K562 (cell line): ENCODE results near the gene PIK3CG. TPM values are rescaled to one million over a fixed set of nuclear protein-coding genes. Genes with fewer than 3 reads are reported as not detected.

Experiments
- CBFA2T3 ChIP-seq: fragments of 450-650 bp; IDR thresholded peaks from 2 replicates; pipeline ENCODE4 v1.6.1; 2017
- CC2D1A ChIP-seq: fragments of 450-650 bp; IDR thresholded peaks from 2 replicates; pipeline ENCODE4 v1.6.1; 2017; ENCODE audit warnings: mild to moderate bottlenecking
- DLX4 ChIP-seq: fragments of 250-450 bp; sonication (Bioruptor Pico); IDR thresholded peaks from 2 replicates; pipeline ENCODE4 v1.6.1; 2021; ENCODE audit warnings: mild to moderate bottlenecking
- HDAC6 ChIP-seq: IDR thresholded peaks from 2 replicates; pipeline ENCODE4 v1.6.1; 2012; ENCODE audit warnings: low read depth, mild to moderate bottlenecking, control low read depth, inconsistent platforms, low read length, moderate library complexity
- KLF6 ChIP-seq: fragments of 250-450 bp; sonication (Bioruptor Pico); IDR thresholded peaks from 2 replicates; pipeline ENCODE4 v1.4.0; 2020; ENCODE audit warnings: mild to moderate bottlenecking, moderate library complexity, borderline replicate concordance
- NCOA4 ChIP-seq: fragments of 450-650 bp; IDR thresholded peaks from 2 replicates; pipeline ENCODE4 v1.6.1; 2018; ENCODE audit warnings: mild to moderate bottlenecking; ENCODE audit not compliant: partially characterized antibody
- NFXL1 ChIP-seq: fragments of 450-650 bp; formaldehyde crosslinking; IDR thresholded peaks from 2 replicates; pipeline ENCODE4 v1.4.0; 2021; ENCODE audit warnings: mild to moderate bottlenecking
- OTX1 ChIP-seq: fragments of 450-650 bp; formaldehyde crosslinking; IDR thresholded peaks from 2 replicates; pipeline ENCODE4 v1.4.0; 2022; ENCODE audit warnings: mild to moderate bottlenecking
- PTRF ChIP-seq: fragments of 450-650 bp; IDR thresholded peaks from 2 replicates; pipeline ENCODE4 v1.6.1; 2016; ENCODE audit warnings: mild to moderate bottlenecking, missing genetic modification characterization, missing compliant biosample characterization
- SIN3A ChIP-seq, 2 experiments: fragments of 150-350 bp in 1 of 2; IDR thresholded peaks; 2 replicates each; pipeline ENCODE4 v1.6.1; 2011 to 2016; ENCODE audit warnings: borderline replicate concordance in 2 of 2, low read depth in 2 of 2, low read length in 2 of 2, mild to moderate bottlenecking in 2 of 2, moderate library complexity in 2 of 2; ENCODE audit not compliant: control insufficient read depth in 1 of 2
- SIN3B ChIP-seq: fragments of 450-650 bp; IDR thresholded peaks from 2 replicates; pipeline ENCODE4 v1.6.1; 2017; ENCODE audit warnings: low read depth, mild to moderate bottlenecking, moderate library complexity
- SRSF7 ChIP-seq: fragments of 200-400 bp; formaldehyde crosslinking; optimal IDR thresholded peaks from 2 replicates; pipeline ENCODE3; 2017; ENCODE audit warnings: mild to moderate bottlenecking, low read depth, low read length
- STAT5B ChIP-seq: fragments of 250-450 bp; sonication (Bioruptor Pico); IDR thresholded peaks from 2 replicates; pipeline ENCODE4 v1.8.0; 2021; ENCODE audit warnings: mild to moderate bottlenecking, inconsistent platforms
- U2AF2 ChIP-seq: fragments of 200-400 bp; formaldehyde crosslinking; optimal IDR thresholded peaks from 2 replicates; pipeline ENCODE3; 2017; ENCODE audit warnings: low read depth, mild to moderate bottlenecking, low read length
- ZBTB1 ChIP-seq: sonication (generic); formaldehyde crosslinking; IDR thresholded peaks from 2 replicates; pipeline ENCODE4 v1.8.1; 2023; ENCODE audit warnings: missing genetic modification reagents, low read depth, mild to moderate bottlenecking, borderline replicate concordance
- ZNF263 ChIP-seq: sonication (generic); formaldehyde crosslinking; IDR thresholded peaks from 2 replicates; pipeline ENCODE4 v1.8.0; 2022; ENCODE audit warnings: mild to moderate bottlenecking, missing genetic modification reagents, borderline replicate concordance
- ZNF398 ChIP-seq: fragments of 250-450 bp; sonication (Bioruptor Pico); IDR thresholded peaks from 2 replicates; pipeline ENCODE4 v1.8.0; 2021; ENCODE audit warnings: moderate library complexity, mild to moderate bottlenecking, inconsistent platforms
- ZNF408 ChIP-seq: fragments of 250-450 bp; sonication (Bioruptor Pico); IDR thresholded peaks from 2 replicates; pipeline ENCODE4 v1.4.0; 2020; ENCODE audit warnings: low read depth, mild to moderate bottlenecking, moderate library complexity
- ZNF511 ChIP-seq: sonication (generic); formaldehyde crosslinking; IDR thresholded peaks from 2 replicates; pipeline ENCODE4 v1.8.0; 2022; ENCODE audit warnings: mild to moderate bottlenecking, missing genetic modification reagents
- ZNF668 ChIP-seq: fragments of 250-450 bp; sonication (Bioruptor Pico); IDR thresholded peaks from 2 replicates; pipeline ENCODE4 v1.8.0; 2022; ENCODE audit warnings: mild to moderate bottlenecking, inconsistent platforms
- ZNF830 ChIP-seq: fragments of 250-450 bp; sonication (Bioruptor Pico); IDR thresholded peaks from 2 replicates; pipeline ENCODE4 v1.5.0; 2021; ENCODE audit warnings: mild to moderate bottlenecking
- polyA plus RNA-seq, 8 experiments: library from polyadenylated mRNA; depleted of rRNA in 4 of 8; stranded (reverse) in 5 of 8; unstranded in 3 of 8; fragments of >200 nt; fragmentation: Nextera tagmentation in 2 of 8; fragmentation: Illumina TruSeq in 1 of 8; extraction: Ambion mirVana in 2 of 8; extraction: Trizol in 1 of 8; gene quantifications; 2 replicates each; pipeline versions ENCODE4 v1.2.1 to v1.2.3, GENCODE V29; 2011 to 2014; ENCODE audit warnings: inconsistent platforms in 1 of 8, missing spikeins in 1 of 8
- total RNA-seq, 7 experiments: library from RNA; depleted of rRNA in 6 of 7; stranded (reverse); fragments of >200 nt in 6 of 7; fragmentation: Illumina TruSeq in 2 of 7; extraction: Trizol in 2 of 7; gene quantifications; 2 replicates each; pipeline versions ENCODE4 v1.2.1 to v1.2.3, GENCODE V29; 2011 to 2021; ENCODE audit warnings: low replicate concordance in 1 of 7
- TF ChIP-seq, protein P1 (sequence below): fragments of 450-650 bp; formaldehyde crosslinking; IDR thresholded peaks from 2 replicates; pipeline ENCODE4 v1.4.0; 2022; ENCODE audit warnings: mild to moderate bottlenecking, moderate library complexity
- TF ChIP-seq, protein P2 (sequence below): fragments of 450-650 bp; IDR thresholded peaks from 2 replicates; pipeline ENCODE4 v1.6.1; 2017; ENCODE audit warnings: mild to moderate bottlenecking, moderate library complexity

PIK3CG gene
- total and polyA plus RNA-seq, 9 of the 15 experiments (the other 6 are each of a cell fraction or from before 2014, with no cell fraction given), result 5.3 to 42.5 (median 29.0) TPM

GRCh38 chr7:106891548-106892410, 26.7 kb downstream of the PIK3CG start (continued):
- TF ChIP-seq ZNF511 (CRISPR knock-in tag), result no peak
- TF ChIP-seq HDAC6, result no peak
- no peak for TF ChIP-seq ZNF408 (CRISPR knock-in tag)
- no peak for TF ChIP-seq PTRF (tag)
- no peak for TF ChIP-seq SIN3A (IDR thresholded peaks at IDR 0.05; ENCODE audit: borderline replicate concordance in 2 of 2, control insufficient read depth in 1 of 2, low read depth in 2 of 2, low read length in 2 of 2)
- no peak for TF ChIP-seq ZBTB1 (CRISPR knock-in tag)
- no peak for TF ChIP-seq STAT5B
- TF ChIP-seq, protein P1, sequence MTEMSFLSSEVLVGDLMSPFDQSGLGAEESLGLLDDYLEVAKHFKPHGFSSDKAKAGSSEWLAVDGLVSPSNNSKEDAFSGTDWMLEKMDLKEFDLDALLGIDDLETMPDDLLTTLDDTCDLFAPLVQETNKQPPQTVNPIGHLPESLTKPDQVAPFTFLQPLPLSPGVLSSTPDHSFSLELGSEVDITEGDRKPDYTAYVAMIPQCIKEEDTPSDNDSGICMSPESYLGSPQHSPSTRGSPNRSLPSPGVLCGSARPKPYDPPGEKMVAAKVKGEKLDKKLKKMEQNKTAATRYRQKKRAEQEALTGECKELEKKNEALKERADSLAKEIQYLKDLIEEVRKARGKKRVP (CRISPR knock-in tag), result 0 out of 2 replicates have a peak, but pooled peaks have one; percentile 36
- TF ChIP-seq CC2D1A, result no peak
- no peak for TF ChIP-seq CBFA2T3
- TF ChIP-seq NCOA4, result no peak
- no peak for TF ChIP-seq NFXL1
- TF ChIP-seq SIN3B, result no peak
- TF ChIP-seq U2AF2, result no peak
- TF ChIP-seq ZNF263 (CRISPR knock-in tag), result no peak
- no peak for TF ChIP-seq ZNF668 (CRISPR knock-in tag)
- no peak for TF ChIP-seq ZNF830
- no peak for TF ChIP-seq KLF6 (CRISPR knock-in tag)
- TF ChIP-seq ZNF398 (CRISPR knock-in tag), result no peak
- TF ChIP-seq, protein P2, sequence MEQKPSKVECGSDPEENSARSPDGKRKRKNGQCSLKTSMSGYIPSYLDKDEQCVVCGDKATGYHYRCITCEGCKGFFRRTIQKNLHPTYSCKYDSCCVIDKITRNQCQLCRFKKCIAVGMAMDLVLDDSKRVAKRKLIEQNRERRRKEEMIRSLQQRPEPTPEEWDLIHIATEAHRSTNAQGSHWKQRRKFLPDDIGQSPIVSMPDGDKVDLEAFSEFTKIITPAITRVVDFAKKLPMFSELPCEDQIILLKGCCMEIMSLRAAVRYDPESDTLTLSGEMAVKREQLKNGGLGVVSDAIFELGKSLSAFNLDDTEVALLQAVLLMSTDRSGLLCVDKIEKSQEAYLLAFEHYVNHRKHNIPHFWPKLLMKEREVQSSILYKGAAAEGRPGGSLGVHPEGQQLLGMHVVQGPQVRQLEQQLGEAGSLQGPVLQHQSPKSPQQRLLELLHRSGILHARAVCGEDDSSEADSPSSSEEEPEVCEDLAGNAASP, result no peak
- TF ChIP-seq DLX4 (CRISPR knock-in tag), result no peak
- TF ChIP-seq OTX1 (CRISPR knock-in tag), result 0 out of 2 replicates have a peak, but pooled peaks have one; percentile 18
- TF ChIP-seq SRSF7, result no peak
